Dedifferentiated amniotic fluid mesenchymal stem cell (primary cell): Measurements from ENCODE around the gene SLC38A10.

Experiments used
- DNase-seq: peaks from one replicate; pipeline ENCODE4 v3.0.0-alpha.2; 2016; ENCODE audit errors: extremely low spot score

The SLC38A10 gene

DNA sequence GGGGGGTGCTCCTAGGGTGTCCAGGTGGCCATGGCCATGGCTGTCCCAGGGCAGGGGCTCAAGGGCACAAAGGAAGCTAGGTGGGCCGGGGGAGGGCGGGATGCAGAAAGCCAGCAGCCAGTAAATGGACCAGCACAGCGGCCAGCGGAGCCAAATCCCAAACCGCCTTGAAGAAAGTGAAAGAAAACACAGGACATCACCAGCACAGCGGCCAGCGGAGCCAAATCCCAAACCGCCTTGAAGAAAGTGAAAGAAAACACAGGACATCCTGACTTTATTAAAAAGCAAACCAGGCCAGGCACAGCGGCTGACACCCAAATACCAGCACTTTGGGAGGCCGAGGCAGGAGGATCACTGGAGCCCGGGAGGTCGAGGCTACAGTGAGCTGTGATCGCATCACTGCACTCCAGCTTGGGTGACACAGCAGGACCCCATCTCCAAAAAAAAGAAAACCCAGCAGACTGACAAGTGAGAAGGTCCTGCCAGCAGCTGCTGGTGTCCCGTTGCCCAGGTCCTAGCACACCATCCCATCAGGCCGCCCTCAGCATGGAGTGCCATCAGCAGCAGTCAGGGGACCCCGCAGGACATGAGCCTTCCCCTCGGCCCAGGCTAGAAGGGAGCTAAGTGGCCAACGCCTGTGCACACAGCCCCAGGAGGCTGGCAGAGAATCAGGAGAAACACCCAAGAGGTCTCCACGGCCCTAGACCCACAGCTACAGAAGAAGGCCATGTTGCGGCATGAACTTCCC is 17.0 kb downstream of the SLC38A10 start:
- no peak for DNase-seq

DNA sequence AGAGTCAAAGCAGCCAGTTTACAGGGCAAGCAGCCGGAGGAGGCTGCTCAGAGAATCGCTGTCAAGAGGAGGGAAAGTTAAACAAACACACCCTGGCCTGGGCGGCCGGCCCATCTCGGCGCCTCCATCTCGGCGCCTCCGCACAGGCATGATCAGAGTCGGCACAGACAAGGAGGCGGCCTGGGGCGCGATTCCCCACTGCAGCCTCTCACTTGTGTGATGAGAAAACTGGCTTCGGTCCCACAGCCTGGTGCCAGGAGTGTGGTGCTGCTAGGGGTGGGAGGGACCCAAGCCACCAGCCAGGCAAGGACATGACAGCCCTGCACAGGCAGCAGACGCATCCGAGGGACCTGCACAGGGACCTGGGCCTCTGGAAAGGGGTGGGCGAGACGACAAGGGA is 17.7 kb downstream of the SLC38A10 start:
- no peak for DNase-seq

- no peak for DNase-seq
Observed at GRCh38 chr17:81276781-81277180, 18.3 kb downstream of the SLC38A10 start.

DNA sequence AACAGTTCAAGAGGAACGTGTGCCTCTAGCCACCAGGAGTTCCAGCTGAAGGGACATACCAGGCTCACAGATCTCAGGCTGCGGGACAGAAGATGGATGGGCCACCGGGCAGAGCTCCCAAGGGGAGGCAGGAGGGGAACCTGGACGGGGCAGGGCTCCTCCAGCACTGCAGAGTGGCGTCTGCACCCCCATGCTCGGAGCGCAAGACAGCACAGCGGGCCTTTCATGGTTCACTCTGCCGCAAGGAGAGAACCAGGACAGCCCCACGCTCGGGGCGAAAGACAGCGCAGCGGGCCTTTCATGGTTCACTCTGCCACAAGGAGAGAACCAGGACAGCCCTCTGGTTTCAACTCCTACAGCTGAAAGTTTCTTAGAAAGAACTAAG is 20.6 kb downstream of the SLC38A10 start:
- DNase-seq: no peak

DNA sequence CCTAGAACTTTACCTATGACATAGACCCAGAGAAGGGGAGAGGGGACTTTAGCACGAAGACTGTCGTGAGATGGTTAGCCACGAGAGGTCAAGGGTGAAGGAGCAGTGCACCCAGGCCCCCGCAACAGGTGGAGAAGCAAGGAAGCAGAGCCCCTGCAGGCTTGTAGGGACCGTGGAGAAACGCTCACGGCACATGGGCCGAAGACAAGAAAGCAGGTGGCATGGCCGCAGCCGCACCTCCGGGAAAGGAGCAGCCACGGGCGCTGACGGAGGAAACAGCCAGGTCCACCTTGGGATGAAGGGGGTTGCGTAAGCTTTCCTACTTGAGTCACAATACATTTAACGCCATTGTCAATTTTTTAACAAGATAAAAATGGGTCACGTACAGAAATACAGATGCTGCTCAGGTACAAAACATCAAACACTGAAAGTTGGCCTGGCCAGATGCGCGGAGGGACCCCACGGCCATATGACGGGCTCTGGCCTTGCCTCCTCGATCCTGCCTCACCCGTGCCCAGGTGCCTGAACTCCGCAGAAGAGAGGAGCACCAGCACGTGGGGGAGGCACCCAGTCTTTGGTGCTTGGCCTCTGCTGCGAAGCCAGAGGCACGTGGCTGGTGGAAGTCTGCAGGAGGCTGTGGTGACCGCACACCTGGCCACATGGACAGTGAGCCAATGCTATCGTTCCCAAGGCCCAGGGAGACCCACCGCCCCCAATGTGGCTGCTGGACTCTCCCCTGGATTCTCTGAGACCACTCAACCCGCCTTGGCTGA is 21.2 kb downstream of the SLC38A10 start:
- no peak for DNase-seq

DNA sequence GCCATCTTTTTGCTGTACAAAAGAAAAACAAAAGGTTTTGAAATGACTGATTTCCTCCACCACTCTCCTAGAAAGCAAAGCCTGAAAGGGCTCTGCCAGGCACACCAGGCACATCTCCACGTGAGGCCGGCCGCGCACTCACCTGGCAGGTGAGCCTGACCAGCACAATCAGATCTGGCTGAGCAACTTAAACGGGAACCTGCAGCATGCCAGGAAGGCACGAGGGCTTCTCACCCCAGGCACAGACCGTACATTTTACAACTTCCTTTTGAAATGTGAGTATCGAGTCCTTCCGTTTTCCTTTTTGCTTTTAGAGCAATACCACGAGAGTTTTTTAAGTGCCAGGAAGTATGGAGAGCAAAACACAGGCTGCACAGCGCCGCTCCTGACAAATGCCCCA is 22.5 kb downstream of the SLC38A10 start:
- no peak for DNase-seq

GRCh38 chr17:81271226-81271625 is 23.9 kb downstream of the SLC38A10 start:
- DNase-seq: no peak

DNA sequence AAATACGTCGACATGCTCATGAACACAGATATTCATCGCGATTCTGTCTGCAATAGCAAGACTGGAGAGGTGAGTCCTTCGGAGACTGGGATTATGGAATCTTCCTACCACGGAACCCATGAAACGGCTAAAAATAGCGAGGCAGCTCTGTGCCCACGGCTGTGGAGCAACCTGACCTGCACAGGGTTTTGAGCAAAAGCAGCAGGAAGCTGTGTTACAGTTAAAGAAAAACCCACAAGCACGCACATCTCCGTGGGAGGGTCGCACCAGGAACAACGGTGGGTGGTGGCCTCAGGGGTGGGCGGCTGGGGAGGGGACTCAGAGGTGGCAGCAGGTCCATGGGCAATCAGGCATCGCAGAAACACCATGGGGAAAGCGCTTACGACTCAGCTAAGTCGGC is 24.8 kb downstream of the SLC38A10 start:
- DNase-seq: no peak

DNA sequence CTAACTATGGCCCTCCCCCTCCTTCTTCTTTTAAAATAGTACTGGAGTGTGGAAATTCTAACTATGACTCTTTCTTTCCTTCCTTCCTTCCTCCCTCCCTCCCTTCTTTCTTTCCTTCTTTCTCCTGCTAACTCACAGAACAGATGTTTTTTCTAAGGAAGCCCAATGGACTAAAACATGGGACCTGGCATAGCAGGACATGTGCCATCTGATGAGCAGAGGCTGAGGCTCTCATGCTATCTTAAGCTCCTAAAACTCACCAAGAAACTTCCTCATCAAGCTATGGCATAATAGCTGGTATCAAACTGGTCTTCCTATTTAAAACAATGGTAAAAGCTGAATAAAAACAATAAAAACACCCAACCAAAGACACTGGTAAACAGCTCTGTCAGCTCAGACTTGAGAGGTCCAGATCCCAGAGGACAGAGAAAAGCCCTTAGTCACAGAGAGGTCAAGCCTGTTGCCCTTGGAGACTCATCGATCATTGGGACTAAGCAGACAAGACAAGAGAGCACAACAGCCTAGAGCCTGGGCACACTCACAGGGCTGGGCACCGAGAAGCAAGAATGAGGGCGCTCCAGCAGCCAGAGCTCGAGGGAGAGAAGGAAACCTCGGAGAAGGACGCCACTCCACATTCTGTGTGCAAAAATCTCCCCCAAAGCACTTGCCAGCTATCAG is 27.6 kb downstream of the SLC38A10 start:
- DNase-seq: no peak

DNA sequence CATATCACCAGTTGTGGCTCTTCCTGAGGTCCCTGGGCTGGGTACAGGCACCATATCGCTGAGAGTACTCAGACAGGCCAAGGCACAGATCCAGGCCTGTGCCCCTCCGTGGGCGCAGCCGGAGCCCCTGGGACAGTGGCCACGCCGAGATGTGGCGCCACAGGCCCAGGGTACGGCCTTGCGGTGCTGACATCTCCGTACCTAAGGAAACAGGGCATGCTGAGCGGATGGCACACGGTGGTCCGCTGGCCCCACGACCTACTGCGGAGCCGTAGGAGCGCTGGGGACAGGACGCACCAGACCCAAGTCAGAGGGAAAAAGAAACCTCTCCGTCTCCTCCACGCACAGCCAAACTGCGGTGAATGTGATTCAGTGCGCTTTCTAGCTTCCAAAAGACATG is 29.5 kb downstream of the SLC38A10 start:
- DNase-seq: no peak

DNA sequence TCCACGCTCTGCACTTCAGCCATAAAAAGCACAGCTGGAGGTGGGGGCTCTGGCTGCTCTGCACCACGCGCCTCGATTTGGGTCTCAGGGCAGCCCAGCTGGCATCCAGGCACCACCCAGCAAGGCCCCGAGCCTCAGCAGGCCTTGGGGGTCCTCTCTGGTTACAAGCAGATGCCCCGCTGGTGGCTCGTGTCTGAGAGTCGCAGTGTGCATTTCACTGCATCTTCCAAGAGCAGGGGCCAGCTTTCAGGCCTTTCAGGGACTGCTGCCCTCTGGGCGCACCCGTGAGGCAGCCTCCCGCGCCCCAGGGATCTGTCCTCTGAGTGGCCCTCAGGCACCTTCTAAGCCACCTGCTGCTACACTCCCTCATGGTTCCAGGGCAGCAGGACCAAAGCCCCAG is 30.5 kb downstream of the SLC38A10 start:
- DNase-seq: no peak

GRCh38 chr17:81263371-81264181 is 31.5 kb downstream of the SLC38A10 start:
- DNase-seq: no peak

DNA sequence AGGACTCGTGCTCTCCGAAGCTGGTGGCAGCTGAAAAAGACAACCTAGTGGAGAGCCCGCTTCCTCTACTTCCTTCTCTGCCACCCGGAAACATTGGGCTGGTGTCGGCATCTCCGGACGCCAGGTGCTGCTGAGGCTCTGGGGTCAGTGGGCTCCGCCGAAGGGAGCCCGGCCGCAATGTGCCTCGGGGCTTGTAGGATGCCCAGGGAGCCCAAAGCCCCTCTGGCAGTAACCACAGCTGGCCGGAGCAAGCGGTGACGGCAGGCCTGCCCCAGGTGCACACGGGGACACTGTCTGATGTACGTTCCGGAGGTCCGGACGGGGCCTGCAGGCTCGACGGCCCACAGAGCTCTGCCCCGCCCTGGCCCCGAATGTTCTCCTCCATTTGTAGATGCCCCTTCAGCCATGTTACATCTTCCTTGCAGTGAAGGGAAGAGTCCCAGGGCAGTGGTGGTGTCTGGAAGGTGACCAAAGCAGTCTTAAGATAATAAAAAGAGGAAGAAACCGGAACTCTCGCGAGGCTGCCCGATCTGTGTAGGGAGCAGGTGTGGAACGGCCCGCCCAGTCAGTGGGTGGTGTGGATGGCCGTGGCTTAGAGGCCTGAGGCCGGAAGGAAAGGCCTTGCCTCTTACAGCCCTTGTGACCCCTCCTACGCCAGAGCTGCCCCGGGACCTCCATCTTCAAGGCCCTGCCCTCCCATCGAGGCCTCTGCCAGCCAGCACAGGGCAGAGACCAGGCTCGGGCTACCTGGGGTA is 33.3 kb downstream of the SLC38A10 start:
- no peak for DNase-seq

DNA sequence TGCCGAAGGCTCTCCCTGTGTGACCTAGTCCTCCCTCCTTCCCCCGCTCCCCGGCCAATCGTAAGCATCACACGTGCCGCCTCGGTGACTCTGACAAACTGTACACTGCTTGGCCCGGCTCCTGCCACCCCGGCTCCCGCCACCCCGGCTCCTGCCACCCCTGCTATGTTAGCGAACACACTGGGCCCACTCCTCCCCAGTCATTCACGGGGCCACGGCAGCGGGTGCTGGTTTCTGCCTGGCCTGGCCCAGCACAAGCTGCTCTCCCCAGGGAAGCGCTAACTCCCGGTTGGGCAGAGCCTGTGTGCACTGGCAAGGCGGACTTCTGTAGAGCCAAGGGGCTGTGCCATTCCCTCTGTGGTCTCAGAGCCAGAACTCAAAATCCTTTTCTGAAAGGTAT is 34.0 kb downstream of the SLC38A10 start:
- DNase-seq: no peak

GRCh38 chr17:81260641-81261040 is 34.5 kb downstream of the SLC38A10 start:
- no peak for DNase-seq

DNA sequence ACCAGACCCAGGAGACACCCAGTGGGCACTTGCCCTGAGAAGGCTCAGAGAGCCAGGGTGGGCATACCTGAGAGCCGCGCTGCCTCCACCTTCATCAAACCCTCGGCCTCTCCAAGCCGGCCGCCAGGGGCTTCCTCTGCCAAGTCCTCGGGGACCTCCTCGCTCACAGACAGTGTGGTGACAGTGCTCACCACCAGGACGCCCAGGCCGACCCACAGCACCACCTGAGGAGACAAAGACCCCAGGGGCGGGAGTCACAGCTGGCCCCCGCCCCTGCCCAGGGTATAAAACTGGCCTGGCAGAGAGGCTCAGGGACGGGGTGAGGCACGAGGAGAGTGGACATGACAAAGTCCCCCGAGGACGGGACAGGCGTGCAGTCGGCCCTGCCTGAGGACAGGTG is 34.9 kb downstream of the SLC38A10 start:
- no peak for DNase-seq

GRCh38 chr17:81259058-81259605 is 36.0 kb downstream of the SLC38A10 start:
- DNase-seq: no peak

GRCh38 chr17:81258292-81258691 is 36.8 kb downstream of the SLC38A10 start:
- DNase-seq: no peak

- no peak for DNase-seq
Observed at GRCh38 chr17:81257533-81257932, 37.6 kb downstream of the SLC38A10 start.

DNA sequence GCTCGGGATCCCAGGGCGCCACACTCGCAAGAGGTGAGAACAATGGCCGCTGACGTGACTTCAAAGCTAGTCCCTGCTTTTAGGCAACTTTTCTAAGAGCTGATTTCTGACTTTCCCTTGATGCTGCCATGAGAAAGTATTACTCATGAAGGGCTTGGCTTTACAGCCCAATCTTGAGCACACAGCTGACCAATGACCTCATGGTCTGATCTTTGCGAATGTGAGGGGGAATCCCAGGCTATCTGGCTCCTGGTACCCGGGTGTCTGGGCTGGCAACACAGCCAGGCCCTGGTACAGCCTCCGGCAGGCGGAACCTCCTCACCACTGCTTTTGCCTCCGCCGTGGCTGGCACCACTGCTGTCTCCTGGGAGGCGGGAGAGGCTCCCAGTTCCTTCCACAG is 38.5 kb downstream of the SLC38A10 start:
- no peak for DNase-seq
